Skeletal muscle tissue (tissue), 4 donors: ENCODE results near the gene ANKRD13C. TPM values are rescaled to one million over a fixed set of nuclear protein-coding genes. Genes with fewer than 3 reads are reported as not detected.

ENCODE experiments used
- H3K27ac ChIP-seq: one replicate; pipeline ENCODE4 v1.7.0; 2013; ENCODE audit warnings: mild to moderate bottlenecking, low read depth, low read length, inconsistent platforms
- H3K27me3 ChIP-seq, 3 donors: one replicate each; pipeline ENCODE4 v1.7.0; 2013; ENCODE audit warnings: low read length in 3 of 3; ENCODE audit not compliant: control insufficient read depth in 3 of 3, insufficient read depth in 3 of 3
- H3K36me3 ChIP-seq, 3 donors: one replicate each; pipeline ENCODE4 v1.7.0; 2013; ENCODE audit warnings: low read length in 3 of 3; ENCODE audit not compliant: control insufficient read depth in 3 of 3, insufficient read depth in 3 of 3
- H3K4me1 ChIP-seq, 3 donors: one replicate each; pipeline ENCODE4 v1.7.0; 2013; ENCODE audit warnings: low read length in 3 of 3, mild to moderate bottlenecking in 3 of 3; ENCODE audit not compliant: control insufficient read depth in 3 of 3, insufficient read depth in 3 of 3
- H3K4me3 ChIP-seq, 3 donors: one replicate each; pipeline ENCODE4 v1.7.0; 2013; ENCODE audit warnings: low read length in 3 of 3
- H3K9ac ChIP-seq, 3 donors: one replicate each; pipeline ENCODE4 v1.7.0; 2013; ENCODE audit warnings: low read length in 3 of 3, mild to moderate bottlenecking in 3 of 3, moderate library complexity in 2 of 3, low read depth in 1 of 3
- H3K9me3 ChIP-seq, 3 donors: one replicate each; pipeline ENCODE4 v1.7.0; 2013; ENCODE audit warnings: low read length in 3 of 3; ENCODE audit not compliant: control insufficient read depth in 3 of 3
- total RNA-seq: library from RNA; depleted of rRNA; stranded (reverse); fragments of >200 nt; gene quantifications from one replicate; pipeline ENCODE4 v1.2.3, GENCODE V29; 2014
- donor health status: Osteomylitis.

ANKRD13C gene
- total RNA-seq, 1 donor from 2014 or later, result 50.6 TPM

- Histone ChIP-seq H3K9me3 (no peaks in the 10 kb centered on the region), H3K4me3 (no peak overlapping the region), H3K27me3 (no peaks in the 10 kb centered on the region), H3K4me1 (peaks cover 17 to 23% (median 21%) of the 10 kb centered on the region in 3 donors), H3K9ac (no peak overlapping the region), H3K36me3 (peaks cover 2 to 12% (median 4%) of the 10 kb centered on the region in 3 donors), H3K27ac (no peak overlapping the region)
These were observed 143.7 kb downstream of the ANKRD13C start for GRCh38 chr1:70210820-70211219.

Other genes starting within 250 kb of the ANKRD13C start
- gene LRRC40, start 149.1 kb downstream of the ANKRD13C start, total RNA-seq, result 13.6 TPM
- gene SRSF11, start 133.3 kb downstream of the ANKRD13C start, total RNA-seq, result 67.8 TPM
- 2.1 TPM for gene CTH, start 56.5 kb upstream of the ANKRD13C start, total RNA-seq